ENCODE data around the gene MPP3. TPM values are rescaled to one million over a fixed set of nuclear protein-coding genes. Genes with fewer than 3 reads are reported as not detected.

MPP3 gene
- total RNA-seq, 1 experiment from 2014 or later, result 19.5 TPM

- Histone ChIP-seq H3K9ac (ENCODE audit: low read length) (no peak overlapping the region), H3K4me3 (replicated peaks in 1 of 2; ENCODE audit: low read depth in 1 of 2, low read length in 2 of 2) (no peak overlapping the region), H3K79me2 (ENCODE audit: insufficient read depth, low read length) (no peaks in the 10 kb centered on the region), H3K9me2 (ENCODE audit: insufficient read depth) (no peaks in the 10 kb centered on the region), H3K4me1 (ENCODE audit: control insufficient read depth in 1 of 2, insufficient read depth in 2 of 2, low read length in 2 of 2) (no peaks in the 10 kb centered on the region), H3K36me3 (ENCODE audit: control insufficient read depth in 1 of 2, insufficient read depth in 2 of 2, low read length in 2 of 2) (peaks cover 2 to 29% of the 10 kb centered on the region in 2 experiments; a peak in 2 of 4 replicates), H2AFZ (ENCODE audit: low read depth, low read length, poor library complexity, severe bottlenecking) (no peak overlapping the region), H3K27me3 (ENCODE audit: insufficient read depth, low read length) (no peaks in the 10 kb centered on the region), H3K27ac (ENCODE audit: low read depth, low read length) (no peak overlapping the region), H3K9me3 (ENCODE audit: control insufficient read depth in 1 of 2, insufficient read depth in 1 of 2, low read depth in 1 of 2, low read length in 2 of 2) (no peaks in the 10 kb centered on the region), H3K4me2 (ENCODE audit: low read length) (no peak overlapping the region), H4K20me1 (ENCODE audit: insufficient read depth) (no peaks in the 10 kb centered on the region)
- DNase-seq (ENCODE audit: low read depth, low spot score) (no peak), ATAC-seq (no peak)
- POLR2A ChIA-PET, result no interaction called here
- intact Hi-C loops (cut with micrococcal nuclease), result no loop called here
- CTCF ChIA-PET, result no interaction called here
- no peak for TF ChIP-seq EZH2phosphoT487 (IDR thresholded peaks at IDR 0.05; ENCODE audit: borderline replicate concordance)
- TF ChIP-seq ELF1 (IDR thresholded peaks at IDR 0.05; ENCODE audit: borderline replicate concordance, low read depth), result no peak
- TF ChIP-seq MAX (IDR thresholded peaks at IDR 0.05), result no peak
- TF ChIP-seq ZBTB33 (IDR thresholded peaks at IDR 0.05; ENCODE audit: extremely low read depth, insufficient replicate concordance, low read length), result no peak
- no peak for TF ChIP-seq CBX3 (IDR thresholded peaks at IDR 0.05; ENCODE audit: low read depth)
- TF ChIP-seq TCF7L2 (IDR thresholded peaks at IDR 0.05; ENCODE audit: borderline replicate concordance, extremely low read depth, insufficient read depth, insufficient read length), result no peak
- no peak for TF ChIP-seq ZFX (IDR thresholded peaks at IDR 0.05)
- TF ChIP-seq SIN3A (IDR thresholded peaks at IDR 0.05; ENCODE audit: low read depth), result no peak
- no peak for TF ChIP-seq ATF3 (IDR thresholded peaks at IDR 0.05)
- no peak for TF ChIP-seq YY1 (IDR thresholded peaks at IDR 0.05; ENCODE audit: extremely low read depth, insufficient replicate concordance, low read depth, low read length)
- no peak for TF ChIP-seq RAD21 (IDR thresholded peaks at IDR 0.05; ENCODE audit: low read depth)
- RAD21 ChIA-PET (ENCODE audit: low non-redundant PET in 1 of 2, low total read pairs in 2 of 2, uncharacterized antibody in 2 of 2, unreplicated experiment in 2 of 2), result no interaction called here
- no TSS peak for BruUV-seq (replicated peaks)
Measured at GRCh38 chr17:43805117-43805516, 27.8 kb downstream of the MPP3 start.
